HG03108 (cell line): Measurements from ENCODE around the gene MMP8.

Source experiments
- ATAC-seq: cut with Tn5 transposase; IDR thresholded peaks from one replicate; pipeline ENCODE4 v1.9.1; 2021; ENCODE audit warnings: moderate library complexity; ENCODE audit not compliant: unreplicated experiment

The MMP8 gene

DNA sequence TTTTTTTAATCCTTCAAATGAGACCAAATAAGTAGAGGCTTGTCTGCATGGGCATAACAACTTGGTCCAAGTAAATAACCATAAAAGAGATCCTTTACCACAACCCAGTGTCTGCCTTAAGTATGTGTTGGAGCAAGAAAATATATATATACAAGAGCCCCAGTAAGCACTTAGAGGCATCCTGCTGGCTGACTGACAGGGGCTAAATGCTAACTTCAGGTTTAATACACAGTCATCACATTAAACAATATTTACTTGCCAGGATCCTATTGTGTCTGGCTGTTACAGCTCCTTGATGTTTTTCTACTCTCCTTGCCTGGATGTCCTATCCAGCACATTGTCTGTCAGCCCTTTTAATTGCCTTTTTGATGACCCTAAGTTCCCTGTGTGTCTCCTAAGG is 62.1 kb downstream of the MMP8 start:
- no peak for ATAC-seq
